Measurements from ENCODE around the gene PRKCA. TPM values are rescaled to one million over a fixed set of nuclear protein-coding genes. Genes with fewer than 3 reads are reported as not detected.

Gene PRKCA
- total RNA-seq, 1 donor from 2014 or later = 5.4 TPM

DNA sequence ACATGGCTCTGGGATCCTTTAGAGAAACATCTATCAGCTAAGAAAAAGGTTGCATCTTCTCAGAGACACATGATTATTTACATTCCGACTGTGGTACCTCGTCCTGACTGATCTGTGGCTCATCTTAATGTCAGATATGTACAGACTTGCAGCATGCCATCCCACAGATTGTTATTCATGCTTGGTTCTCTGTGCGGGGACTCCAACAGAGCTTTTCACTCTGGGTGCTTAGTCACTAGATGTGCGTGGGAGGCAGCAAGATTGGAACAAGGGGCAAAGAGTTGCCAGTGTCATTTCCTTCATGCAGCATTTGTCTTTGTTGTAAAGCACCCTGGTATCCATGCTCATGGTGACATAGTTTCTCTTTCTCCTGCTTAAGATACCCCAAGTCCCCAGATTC lies 353.4 kb downstream of the PRKCA start:
- intact Hi-C loops (cut with DNase I) = no loop called here
- no peak for DNase-seq
- ATAC-seq (ENCODE audit: poor library complexity) = no peak

DNA sequence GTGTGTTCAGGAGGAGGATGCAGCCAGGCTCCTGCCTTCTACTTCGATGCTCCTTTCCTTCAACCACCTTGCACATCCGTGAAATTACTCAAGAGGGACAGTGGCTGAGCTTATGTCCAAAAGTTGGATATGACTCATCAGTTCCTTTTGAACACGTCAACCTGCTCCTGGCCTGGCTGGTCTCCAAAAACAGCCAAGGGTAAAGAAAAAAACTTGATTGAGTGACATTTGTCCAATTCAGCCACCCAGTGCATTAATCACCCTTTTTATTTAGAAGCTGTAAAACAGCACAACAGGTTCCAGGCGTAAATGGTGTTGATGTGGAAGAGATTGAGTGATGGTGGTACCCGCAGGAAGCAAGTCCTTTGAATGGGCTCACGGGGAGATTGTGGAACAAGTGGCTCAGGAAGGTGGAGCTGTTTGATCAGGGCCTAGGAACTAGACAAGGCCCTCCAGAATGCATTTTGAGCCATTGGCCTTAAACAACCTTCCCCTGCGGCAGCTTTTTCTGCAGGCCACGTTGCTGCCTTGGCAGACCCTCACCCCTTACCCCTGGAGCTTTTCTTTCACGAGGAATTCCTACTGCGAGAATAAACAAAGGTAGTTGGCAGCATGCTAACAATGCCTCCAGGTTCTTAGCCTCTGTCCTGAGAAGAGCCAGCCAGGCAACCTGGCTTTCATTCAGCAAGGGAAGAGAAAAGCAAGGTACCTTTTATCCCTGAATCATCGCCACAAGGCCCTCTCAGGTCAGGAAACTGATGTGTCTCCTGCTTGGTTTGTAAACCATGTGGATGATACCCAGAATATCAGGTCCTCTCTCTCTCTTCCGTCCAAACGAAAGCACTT lies 359.2 kb downstream of the PRKCA start:
- ATAC-seq (ENCODE audit: poor library complexity) (no peak), DNase-seq (no peak)
- intact Hi-C loops (cut with DNase I) = no loop called here

DNA sequence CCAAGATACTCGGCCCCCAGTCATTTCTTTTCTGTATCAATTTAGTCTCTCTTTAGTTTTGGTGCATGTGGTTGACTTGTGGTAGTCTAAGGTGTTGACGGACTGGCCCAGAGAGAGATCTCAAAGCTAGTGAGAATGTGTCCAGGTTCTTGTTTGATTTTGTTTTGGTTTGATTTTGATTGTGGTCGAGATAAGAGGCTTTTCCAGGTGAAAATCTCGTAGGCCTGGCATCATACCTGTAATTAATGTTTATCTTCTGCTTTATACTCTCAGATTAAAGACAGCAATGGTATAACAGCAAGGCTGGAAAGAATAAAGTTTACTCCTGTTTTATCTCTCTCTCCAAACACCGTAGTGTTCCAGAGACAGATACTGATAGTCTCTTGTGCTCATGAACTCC lies 360.1 kb downstream of the PRKCA start:
- ATAC-seq (ENCODE audit: poor library complexity) (no peak), DNase-seq (no peak)
- intact Hi-C loops (cut with DNase I) = no loop called here

- intact Hi-C loops (cut with DNase I) = no loop called here
- no peak for ATAC-seq (ENCODE audit: poor library complexity)
- no peak for DNase-seq
These were observed 360.7 kb downstream of the PRKCA start for GRCh38 chr17:66663041-66663606.

DNA sequence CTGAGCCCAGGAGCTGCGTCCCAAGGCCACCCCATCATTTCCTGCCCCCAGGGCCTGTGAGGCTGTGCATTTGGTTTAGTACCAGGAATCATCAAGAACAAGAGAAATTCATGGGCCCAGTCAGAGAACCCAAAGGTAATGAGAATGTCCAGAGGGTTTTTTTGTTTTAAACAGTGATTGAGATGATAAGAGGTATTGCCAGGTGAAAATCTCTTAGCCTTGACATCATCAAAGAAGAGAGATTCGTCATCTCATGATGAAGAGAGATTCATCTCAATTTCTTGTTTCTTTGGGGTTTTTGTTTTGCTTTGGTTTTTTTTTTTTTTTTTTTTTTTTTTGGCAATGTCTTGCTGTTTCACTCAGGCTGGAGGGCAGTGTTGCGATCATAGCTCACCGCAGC lies 361.9 kb downstream of the PRKCA start:
- no peak for DNase-seq
- no peak for ATAC-seq (ENCODE audit: poor library complexity)
- intact Hi-C loops (cut with DNase I) = no loop called here

GRCh38 chr17:66665194-66665593 lies 362.8 kb downstream of the PRKCA start:
- DNase-seq (no peak), ATAC-seq (ENCODE audit: poor library complexity) (no peak)
- intact Hi-C loops (cut with DNase I) = no loop called here

- no peak for DNase-seq
- no peak for ATAC-seq (ENCODE audit: poor library complexity)
- intact Hi-C loops (cut with DNase I) = no loop called here
These were observed 364.7 kb downstream of the PRKCA start for GRCh38 chr17:66667090-66667489.

GRCh38 chr17:66667491-66668030 lies 365.1 kb downstream of the PRKCA start:
- no peak for ATAC-seq (ENCODE audit: poor library complexity)
- no peak for DNase-seq
- intact Hi-C loops (cut with DNase I) = no loop called here

- ATAC-seq (ENCODE audit: poor library complexity) (no peak), DNase-seq (no peak)
- intact Hi-C loops (cut with DNase I) = no loop called here
These were observed 367.8 kb downstream of the PRKCA start for GRCh38 chr17:66670206-66670605.

GRCh38 chr17:66671156-66671555 lies 368.7 kb downstream of the PRKCA start:
- no peak for DNase-seq
- ATAC-seq (ENCODE audit: poor library complexity) = no peak
- intact Hi-C loops (cut with DNase I) = no loop called here

- DNase-seq (no peak), ATAC-seq (ENCODE audit: poor library complexity) (peak; percentile 82)
- intact Hi-C loops (cut with DNase I) = loop anchor here (2.0 kb wide), 1 partner anchor 419 kb away; no protein-coding TSS in a partner anchor
These were observed 371.4 kb downstream of the PRKCA start for GRCh38 chr17:66673668-66674276.

DNA sequence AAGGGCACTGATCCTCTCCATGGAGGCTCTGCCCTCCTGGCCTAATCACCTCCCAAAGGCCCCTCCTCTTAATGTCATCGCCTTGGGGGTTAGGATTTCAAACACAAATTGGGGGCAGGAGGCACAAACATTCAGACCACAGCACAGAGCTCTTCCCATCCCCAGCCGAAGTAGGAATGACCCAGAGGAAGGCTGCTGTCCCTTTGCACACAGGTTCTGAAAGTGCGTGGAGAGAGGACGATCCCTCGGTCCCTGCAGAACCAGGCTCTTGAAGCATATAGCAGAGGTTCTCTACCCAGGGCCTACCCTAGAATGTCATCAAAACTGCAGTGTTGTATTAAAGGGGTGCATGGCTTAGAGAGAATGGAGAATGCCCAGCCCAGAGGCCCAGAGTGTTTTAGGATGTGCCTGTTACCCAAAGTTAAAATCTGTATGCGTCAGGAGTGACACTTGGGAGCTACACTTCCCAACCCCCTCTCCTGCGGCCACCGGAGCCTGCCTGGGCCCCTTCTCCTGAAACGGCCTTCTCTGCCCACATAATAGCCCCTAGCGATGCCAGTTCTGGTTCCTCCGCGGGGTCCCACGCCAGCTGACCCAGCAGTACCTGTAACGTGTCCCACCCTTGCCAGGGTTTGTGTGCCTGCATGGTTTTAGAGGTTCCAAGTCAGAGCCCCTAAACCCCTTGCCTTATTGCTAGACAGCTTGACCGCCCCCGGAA lies 373.0 kb downstream of the PRKCA start:
- no peak for ATAC-seq (ENCODE audit: poor library complexity)
- intact Hi-C loops (cut with DNase I) = loop anchor here (2.0 kb wide), 1 partner anchor 421 kb away; no protein-coding TSS in a partner anchor
- no peak for DNase-seq

DNA sequence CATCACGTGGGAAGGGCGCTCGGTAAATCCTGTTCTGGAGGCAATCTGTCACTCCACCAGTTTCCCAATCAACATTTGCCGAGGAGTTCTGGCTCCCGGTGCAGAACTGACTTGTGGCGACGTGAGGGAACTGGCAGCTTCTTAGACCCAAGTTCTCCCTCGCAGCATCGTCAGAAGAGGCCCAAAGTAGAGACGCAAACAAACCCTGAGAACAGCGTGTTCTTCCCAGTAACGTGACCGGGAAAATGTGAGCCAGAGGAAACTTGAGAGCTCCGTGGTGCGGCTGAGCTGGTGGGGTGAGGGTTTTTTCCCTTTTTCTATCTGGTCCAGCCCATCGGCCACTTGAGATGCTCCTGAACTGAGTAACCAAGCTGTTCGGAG lies 373.6 kb downstream of the PRKCA start:
- DNase-seq = no peak
- intact Hi-C loops (cut with DNase I) = loop anchor here (2.0 kb wide), 1 partner anchor 421 kb away; no protein-coding TSS in a partner anchor
- ATAC-seq (ENCODE audit: poor library complexity) = no peak

GRCh38 chr17:66676421-66676820 lies 374.0 kb downstream of the PRKCA start:
- ATAC-seq (ENCODE audit: poor library complexity) (peak; percentile 48), DNase-seq (no peak)
- intact Hi-C loops (cut with DNase I) = no loop called here

- DNase-seq (no peak), ATAC-seq (ENCODE audit: poor library complexity) (no peak)
- intact Hi-C loops (cut with DNase I) = no loop called here
These were observed 375.0 kb downstream of the PRKCA start for GRCh38 chr17:66677201-66677981.

GRCh38 chr17:66678061-66678460 lies 375.6 kb downstream of the PRKCA start:
- no peak for DNase-seq
- no peak for ATAC-seq (ENCODE audit: poor library complexity)
- intact Hi-C loops (cut with DNase I) = no loop called here

- intact Hi-C loops (cut with DNase I) = no loop called here
- no peak for DNase-seq
- ATAC-seq (ENCODE audit: poor library complexity) = no peak
These were observed 376.4 kb downstream of the PRKCA start for GRCh38 chr17:66678827-66679226.
